ENCODE results near the gene KIR3DL1. TPM values are rescaled to one million over a fixed set of nuclear protein-coding genes. Genes with fewer than 3 reads are reported as not detected.
"Not testable (repeated sequence)": the region's sequence is repeated elsewhere in the genome, so short reads cannot be mapped to it uniquely, and the experiment has no call there.

Gene KIR3DL1
- polyA plus RNA-seq (2012; ENCODE audit: insufficient read depth, insufficient read length) = not detected

GRCh38 chr19:54816251-54816650 is at the start of gene KIR3DL1:
TSS of gene KIR3DL1 (plus strand) at chr19:54816468.
- not testable (repeated sequence) for H3K4me3 ChIP-seq (ENCODE audit: low read length); DNase-seq (ENCODE audit: low read depth, low spot score)

- DNase-seq (ENCODE audit: low read depth, low spot score); H3K4me3 ChIP-seq (ENCODE audit: low read length): not testable (repeated sequence)
Observed at GRCh38 chr19:54769646-54770045, 46.6 kb upstream of the KIR3DL1 start, which contains the start of gene KIR2DL1. TSS of gene KIR2DL1 (plus strand) at chr19:54769793. CDS start at chr19:54769851, 58 bp downstream.

- DNase-seq (ENCODE audit: low read depth, low spot score); H3K4me3 ChIP-seq (ENCODE audit: low read length): not testable (repeated sequence)
Observed at GRCh38 chr19:54770511-54770910, 45.8 kb upstream of the KIR3DL1 start.

- not testable (repeated sequence) for DNase-seq (ENCODE audit: low read depth, low spot score); H3K4me3 ChIP-seq (ENCODE audit: low read length)
Observed at GRCh38 chr19:54771018-54771960, 45.0 kb upstream of the KIR3DL1 start.

- not testable (repeated sequence) for H3K4me3 ChIP-seq (ENCODE audit: low read length); DNase-seq (ENCODE audit: low read depth, low spot score)
Observed at GRCh38 chr19:54772666-54773065, 43.6 kb upstream of the KIR3DL1 start.

- not testable (repeated sequence) for DNase-seq (ENCODE audit: low read depth, low spot score); H3K4me3 ChIP-seq (ENCODE audit: low read length)
Observed at GRCh38 chr19:54775095-54775815, 41.0 kb upstream of the KIR3DL1 start.

GRCh38 chr19:54775830-54776229 is 40.4 kb upstream of the KIR3DL1 start:
- DNase-seq (ENCODE audit: low read depth, low spot score); H3K4me3 ChIP-seq (ENCODE audit: low read length): not testable (repeated sequence)

GRCh38 chr19:54777851-54778250 is 38.4 kb upstream of the KIR3DL1 start:
- DNase-seq (ENCODE audit: low read depth, low spot score); H3K4me3 ChIP-seq (ENCODE audit: low read length): not testable (repeated sequence)

- H3K4me3 ChIP-seq (ENCODE audit: low read length); DNase-seq (ENCODE audit: low read depth, low spot score): not testable (repeated sequence)
Observed at GRCh38 chr19:54778896-54779295, 37.4 kb upstream of the KIR3DL1 start.

GRCh38 chr19:54782916-54783315 is 33.4 kb upstream of the KIR3DL1 start:
- DNase-seq (ENCODE audit: low read depth, low spot score); H3K4me3 ChIP-seq (ENCODE audit: low read length): not testable (repeated sequence)

GRCh38 chr19:54786091-54786723 is 30.1 kb upstream of the KIR3DL1 start:
- DNase-seq (ENCODE audit: low read depth, low spot score) = not testable (repeated sequence)

GRCh38 chr19:54788154-54788553 is 28.1 kb upstream of the KIR3DL1 start:
- not testable (repeated sequence) for DNase-seq (ENCODE audit: low read depth, low spot score); H3K4me3 ChIP-seq (ENCODE audit: low read length)

More at GRCh38 chr19:54786091-54786723, 30.1 kb upstream of the KIR3DL1 start:
- H3K4me3 ChIP-seq (ENCODE audit: low read length) = not testable (repeated sequence)

- no peak for DNase-seq (ENCODE audit: low read depth, low spot score)
- no peak overlapping the region for H3K4me3 ChIP-seq (ENCODE audit: low read length)
Observed at GRCh38 chr19:54790711-54791110, 25.6 kb upstream of the KIR3DL1 start.

GRCh38 chr19:54791476-54791875 is 24.8 kb upstream of the KIR3DL1 start:
- no peak for DNase-seq (ENCODE audit: low read depth, low spot score)
- H3K4me3 ChIP-seq (ENCODE audit: low read length) = no peak overlapping the region

GRCh38 chr19:54792814-54793213 is 23.5 kb upstream of the KIR3DL1 start:
- DNase-seq (ENCODE audit: low read depth, low spot score) = no peak

GRCh38 chr19:54795758-54796157 is 20.5 kb upstream of the KIR3DL1 start:
- DNase-seq (ENCODE audit: low read depth, low spot score) = no peak
- H3K4me3 ChIP-seq (ENCODE audit: low read length) = no peak overlapping the region

More at GRCh38 chr19:54792814-54793213, 23.5 kb upstream of the KIR3DL1 start:
- H3K4me3 ChIP-seq (ENCODE audit: low read length) = no peak overlapping the region

GRCh38 chr19:54803410-54803809 is 12.9 kb upstream of the KIR3DL1 start, which contains the start of gene KIR2DL4:
TSS of gene KIR2DL4 (plus strand) at chr19:54803610. CDS start at chr19:54803652, 42 bp downstream.
- DNase-seq (ENCODE audit: low read depth, low spot score) = no peak
- H3K4me3 ChIP-seq (ENCODE audit: low read length) = no peak within 1 kb of the TSS

- no peak overlapping the region for H3K4me3 ChIP-seq (ENCODE audit: low read length)
- DNase-seq (ENCODE audit: low read depth, low spot score) = no peak
Observed at GRCh38 chr19:54804101-54804500, 12.2 kb upstream of the KIR3DL1 start.

- no peak overlapping the region for H3K4me3 ChIP-seq (ENCODE audit: low read length)
- no peak for DNase-seq (ENCODE audit: low read depth, low spot score)
Observed at GRCh38 chr19:54804571-54804970, 11.7 kb upstream of the KIR3DL1 start.
